HEK293 (cell line): Measurements from ENCODE around the gene PRR15.

ENCODE experiments used
- CTCF ChIA-PET: fragments of 350-600 bp; formaldehyde crosslinking; extraction: SDS; loops from one replicate; lab custom pipeline; 2021; ENCODE audit warnings: antibody characterized with exemption; lab: Yijun Ruan, JAX
- POLR2A ChIA-PET: fragments of 300-600 bp; formaldehyde crosslinking; extraction: SDS; loops from one replicate; lab custom pipeline; 2020; ENCODE audit warnings: antibody characterized with exemption, inconsistent platforms; lab: Yijun Ruan, JAX
- H3K27ac ChIP-seq: fragments of 200-500 bp; sonication (Bioruptor generic); 2 replicates; pipeline ENCODE4 v1.5.1; 2014; ENCODE audit warnings: low read depth, low read length, control low read depth, inconsistent platforms; ENCODE audit errors: extremely low read depth
- H3K36me3 ChIP-seq, 2 experiments: fragments of 200-500 bp in 1 of 2; sonication (Bioruptor generic) in 1 of 2; 1 replicate in 1 of 2; 2 replicates in 1 of 2; pipeline ENCODE4 v1.5.1; 2014 to 2017; ENCODE audit warnings: inconsistent platforms in 2 of 2, low read length in 2 of 2; ENCODE audit not compliant: control insufficient read depth in 2 of 2, insufficient read depth in 1 of 2
- H3K4me1 ChIP-seq: fragments of 200-500 bp; sonication (Bioruptor generic); 2 replicates; pipeline ENCODE4 v1.5.1; 2014; ENCODE audit warnings: mild to moderate bottlenecking, low read length, inconsistent platforms; ENCODE audit not compliant: control insufficient read depth, insufficient read depth
- H3K4me3 ChIP-seq: 2 replicates; pipeline ENCODE4 v1.5.1; 2011; ENCODE audit warnings: low read depth, mild to moderate bottlenecking, control low read depth, low read length, moderate library complexity
- H3K9me3 ChIP-seq: fragments of 200-500 bp; sonication (Bioruptor generic); 2 replicates; pipeline ENCODE4 v1.5.1; 2014; ENCODE audit warnings: low read depth, low read length, inconsistent platforms; ENCODE audit not compliant: control insufficient read depth, insufficient read depth
- BCL11B ChIP-seq: fragments of 450-650 bp; formaldehyde crosslinking; IDR thresholded peaks from 2 replicates; pipeline ENCODE4 v1.5.1; 2016; ENCODE audit warnings: low read depth, missing biosample characterization, missing genetic modification characterization
- EGR2 ChIP-seq: fragments of 450-650 bp; formaldehyde crosslinking; IDR thresholded peaks from 2 replicates; pipeline ENCODE4 v1.5.1; 2016; ENCODE audit warnings: low read depth, missing biosample characterization, missing genetic modification characterization
- KLF1 ChIP-seq: fragments of 450-650 bp; formaldehyde crosslinking; IDR thresholded peaks from 2 replicates; pipeline ENCODE4 v1.5.1; 2016; ENCODE audit warnings: missing biosample characterization, missing genetic modification characterization
- KLF7 ChIP-seq: fragments of 450-650 bp; formaldehyde crosslinking; IDR thresholded peaks from 2 replicates; pipeline ENCODE4 v1.5.1; 2016; ENCODE audit warnings: missing biosample characterization, missing genetic modification characterization, borderline replicate concordance
- KLF9 ChIP-seq: fragments of 450-650 bp; formaldehyde crosslinking; IDR thresholded peaks from 2 replicates; pipeline ENCODE4 v1.5.1; 2016; ENCODE audit warnings: missing biosample characterization, missing genetic modification characterization, low read depth
- PRDM4 ChIP-seq: fragments of 450-650 bp; formaldehyde crosslinking; IDR thresholded peaks from 2 replicates; pipeline ENCODE4 v1.5.1; 2017; ENCODE audit warnings: missing biosample characterization, missing genetic modification characterization
- RBAK ChIP-seq: fragments of 450-650 bp; formaldehyde crosslinking; IDR thresholded peaks from 2 replicates; pipeline ENCODE4 v1.5.1; 2016; ENCODE audit warnings: missing biosample characterization, missing genetic modification characterization
- ZBTB10 ChIP-seq: fragments of 450-650 bp; formaldehyde crosslinking; IDR thresholded peaks from 2 replicates; pipeline ENCODE4 v1.5.1; 2016; ENCODE audit warnings: missing biosample characterization, missing genetic modification characterization
- ZBTB8A ChIP-seq: fragments of 450-650 bp; formaldehyde crosslinking; IDR thresholded peaks from 2 replicates; pipeline ENCODE4 v1.5.1; 2016; ENCODE audit warnings: missing biosample characterization, missing genetic modification characterization
- ZEB2 ChIP-seq: fragments of 450-650 bp; formaldehyde crosslinking; IDR thresholded peaks from 2 replicates; pipeline ENCODE4 v1.5.1; 2016; ENCODE audit warnings: missing biosample characterization, missing genetic modification characterization
- ZNF184 ChIP-seq: fragments of 450-650 bp; IDR thresholded peaks from 2 replicates; pipeline ENCODE4 v1.5.1; 2018; ENCODE audit warnings: missing biosample characterization, mild to moderate bottlenecking, missing genetic modification characterization
- ZNF223 ChIP-seq: fragments of 450-650 bp; formaldehyde crosslinking; IDR thresholded peaks from 2 replicates; pipeline ENCODE4 v1.5.1; 2016; ENCODE audit warnings: missing biosample characterization, missing genetic modification characterization
- ZNF24 ChIP-seq: fragments of 450-650 bp; formaldehyde crosslinking; IDR thresholded peaks from 2 replicates; pipeline ENCODE4 v1.5.1; 2016; ENCODE audit warnings: missing biosample characterization, missing genetic modification characterization
- ZNF292 ChIP-seq: fragments of 450-650 bp; formaldehyde crosslinking; IDR thresholded peaks from 2 replicates; pipeline ENCODE4 v1.5.1; 2016; ENCODE audit warnings: low read depth, missing biosample characterization, missing genetic modification characterization, borderline replicate concordance
- ZNF335 ChIP-seq: fragments of 450-650 bp; formaldehyde crosslinking; conservative IDR thresholded peaks from 2 replicates; pipeline ENCODE4 v1.5.1; 2016; ENCODE audit warnings: missing biosample characterization, missing genetic modification characterization
- ZNF398 ChIP-seq: fragments of 450-650 bp; formaldehyde crosslinking; IDR thresholded peaks from 2 replicates; pipeline ENCODE4 v1.5.1; 2017; ENCODE audit warnings: missing biosample characterization, missing genetic modification characterization
- ZNF530 ChIP-seq: fragments of 450-650 bp; formaldehyde crosslinking; IDR thresholded peaks from 2 replicates; pipeline ENCODE4 v1.5.1; 2016; ENCODE audit warnings: low read depth, missing biosample characterization, missing genetic modification characterization
- ZNF548 ChIP-seq: fragments of 450-650 bp; formaldehyde crosslinking; IDR thresholded peaks from 2 replicates; pipeline ENCODE4 v1.5.1; 2016; ENCODE audit warnings: missing biosample characterization, missing genetic modification characterization
- ZNF549 ChIP-seq: fragments of 450-650 bp; IDR thresholded peaks from 2 replicates; pipeline ENCODE4 v1.5.1; 2018; ENCODE audit warnings: missing biosample characterization, missing genetic modification characterization, mild to moderate bottlenecking, inconsistent platforms, moderate library complexity
- ZNF555 ChIP-seq: fragments of 450-650 bp; formaldehyde crosslinking; conservative IDR thresholded peaks from 2 replicates; pipeline ENCODE4 v1.5.1; 2017; ENCODE audit warnings: missing biosample characterization, mild to moderate bottlenecking, missing genetic modification characterization, inconsistent platforms
- ZNF621 ChIP-seq: fragments of 450-650 bp; formaldehyde crosslinking; IDR thresholded peaks from 2 replicates; pipeline ENCODE4 v1.5.1; 2017; ENCODE audit warnings: missing biosample characterization, missing genetic modification characterization
- ZNF639 ChIP-seq: fragments of 450-650 bp; formaldehyde crosslinking; IDR thresholded peaks from 2 replicates; pipeline ENCODE4 v1.5.1; 2016; ENCODE audit warnings: missing biosample characterization, missing genetic modification characterization
- ZNF670 ChIP-seq: fragments of 450-650 bp; formaldehyde crosslinking; IDR thresholded peaks from 2 replicates; pipeline ENCODE4 v1.5.1; 2016; ENCODE audit warnings: missing biosample characterization, missing genetic modification characterization, low read depth
- ZNF692 ChIP-seq: fragments of 450-650 bp; formaldehyde crosslinking; IDR thresholded peaks from 2 replicates; pipeline ENCODE4 v1.5.1; 2016; ENCODE audit warnings: missing biosample characterization, missing genetic modification characterization
- ZNF701 ChIP-seq: fragments of 450-650 bp; formaldehyde crosslinking; IDR thresholded peaks from 2 replicates; pipeline ENCODE4 v1.5.1; 2016; ENCODE audit warnings: missing biosample characterization, missing genetic modification characterization
- ZNF76 ChIP-seq: fragments of 450-650 bp; formaldehyde crosslinking; IDR thresholded peaks from 2 replicates; pipeline ENCODE4; 2016; ENCODE audit warnings: low read depth, missing biosample characterization, missing genetic modification characterization, borderline replicate concordance
- ZNF776 ChIP-seq: fragments of 450-650 bp; formaldehyde crosslinking; IDR thresholded peaks from 2 replicates; pipeline ENCODE4 v1.5.0; 2017; ENCODE audit warnings: missing biosample characterization, missing genetic modification characterization, borderline replicate concordance

Gene PRR15

GRCh38 chr7:29598137-29598536 is 34.5 kb downstream of the PRR15 start:
- TF ChIP-seq ZNF398 (tag by site-specific recombination) (no peak), ZNF530 (tag by site-specific recombination) (no peak), ZNF335 (tag by site-specific recombination) (no peak), ZNF223 (no peak), ZNF549 (tag by site-specific recombination) (no peak), ZNF776 (tag by site-specific recombination) (no peak), ZNF548 (tag by site-specific recombination) (no peak), EGR2 (no peak), KLF1 (tag by site-specific recombination) (no peak), ZNF670 (tag by site-specific recombination) (no peak), ZNF639 (tag by site-specific recombination) (no peak), RBAK (tag by site-specific recombination) (no peak), ZNF555 (tag by site-specific recombination) (no peak), ZNF184 (no peak), ZNF76 (tag by site-specific recombination) (no peak), KLF9 (tag by site-specific recombination) (no peak)
- no peak overlapping the region for H3K27ac ChIP-seq
- ChIA-PET POLR2A (no interaction called here), CTCF (no interaction called here)
- H3K36me3 ChIP-seq = no peaks in the 10 kb centered on the region
- no peaks in the 10 kb centered on the region for H3K4me1 ChIP-seq
- H3K9me3 ChIP-seq = no peaks in the 10 kb centered on the region
- no peak overlapping the region for H3K4me3 ChIP-seq

- ChIA-PET POLR2A (no interaction called here), CTCF (interaction anchor here (1.2 kb wide), 1 partner anchor 673 kb away, joined by 3 read pairs; no protein-coding TSS in a partner anchor)
- H3K27ac ChIP-seq = no peak overlapping the region
- no peak overlapping the region for H3K4me3 ChIP-seq
- H3K9me3 ChIP-seq = no peaks in the 10 kb centered on the region
- no peaks in the 10 kb centered on the region for H3K4me1 ChIP-seq
- no peaks in the 10 kb centered on the region for H3K36me3 ChIP-seq
- TF ChIP-seq BCL11B (tag by site-specific recombination) = no peak
- TF ChIP-seq ZNF621 (tag by site-specific recombination) = no peak
- TF ChIP-seq KLF7 (tag by site-specific recombination) = no peak
- no peak for TF ChIP-seq ZNF24 (tag by site-specific recombination)
- TF ChIP-seq ZBTB10 (tag by site-specific recombination) = no peak
- no peak for TF ChIP-seq PRDM4 (tag by site-specific recombination)
- no peak for TF ChIP-seq ZBTB8A (tag by site-specific recombination)
- TF ChIP-seq KLF1 (tag by site-specific recombination) = no peak
- TF ChIP-seq ZNF701 (tag by site-specific recombination) = no peak
- no peak for TF ChIP-seq ZNF292
- TF ChIP-seq ZEB2 = no peak
- TF ChIP-seq ZNF692 = no peak
Measured at GRCh38 chr7:29598613-29599012, 35.0 kb downstream of the PRR15 start.
